HepG2 (cell line): Measurements from ENCODE around the gene ESPNL. TPM values are rescaled to one million over a fixed set of nuclear protein-coding genes. Genes with fewer than 3 reads are reported as not detected.

Source experiments
- ATAC-seq: fragments of 200-7000 bp; cut with Tn5 transposase; 3 replicates; pipeline ENCODE4 v1.9.1; 2020; ENCODE audit warnings: mild to moderate bottlenecking, moderate library complexity
- BruUV-seq: library from RNA; stranded (reverse); fragments of 400-500 nt; replicated peaks from 2 replicates; lab custom pipeline; 2021; lab: Mats Ljungman, UMichigan
- CTCF ChIA-PET: fragments of 300-600 bp; formaldehyde crosslinking; extraction: SDS; loops from one replicate; lab custom pipeline; 2021; ENCODE audit warnings: low total read pairs, inconsistent platforms, low intra/inter-chr PET ratio; lab: Yijun Ruan, JAX
- POLR2A ChIA-PET: fragments of 350-600 bp; sonication (Branson Sonifier 250); formaldehyde crosslinking; loops from one replicate; lab custom pipeline; 2020; ENCODE audit warnings: antibody characterized with exemption, inconsistent platforms; lab: Yijun Ruan, JAX
- DNase-seq: peaks from one replicate; pipeline ENCODE4 v3.0.0-alpha.2; 2015; ENCODE audit warnings: low spot score
- FAIRE-seq: peaks from 3 replicates; lab custom pipeline; 2011; peaks lifted over from hg19 to GRCh38; lab: Jason Lieb, UNC
- H2AFZ ChIP-seq: one replicate; pipeline ENCODE4 v1.6.1; 2011; ENCODE audit warnings: low read length, inconsistent platforms
- H3K27ac ChIP-seq: fragments of 300-600 bp; 3 replicates; pipeline ENCODE4 v1.8.0; 2011; ENCODE audit warnings: mixed run types, mild to moderate bottlenecking, mixed read lengths, low read length, inconsistent platforms; ENCODE audit not compliant: insufficient read depth; ENCODE audit errors: extremely low read length
- H3K27me3 ChIP-seq, 2 experiments: fragments of 200-600 bp in 1 of 2; 2 replicates in 1 of 2; 3 replicates in 1 of 2; pipeline versions ENCODE4 v1.6.0 to v1.8.0; 2011; ENCODE audit warnings: low read length in 2 of 2, mild to moderate bottlenecking in 2 of 2, moderate library complexity in 2 of 2, inconsistent platforms in 1 of 2; ENCODE audit not compliant: insufficient read depth in 2 of 2, control insufficient read depth in 1 of 2
- H3K36me3 ChIP-seq, 2 experiments: fragments of 200-600 bp in 1 of 2; replicated peaks in 1 of 2; 2 replicates in 1 of 2; 3 replicates in 1 of 2; pipeline versions ENCODE4 v1.5.1 to v1.8.0; 2011; ENCODE audit warnings: low read length in 2 of 2, inconsistent platforms in 1 of 2; ENCODE audit not compliant: insufficient read depth in 2 of 2, control insufficient read depth in 1 of 2
- H3K4me1 ChIP-seq: 2 replicates; pipeline ENCODE4 v1.5.1; 2012; ENCODE audit warnings: low read length, inconsistent platforms; ENCODE audit not compliant: insufficient read depth
- H3K4me2 ChIP-seq: 2 replicates; pipeline ENCODE4 v1.6.0; 2011; ENCODE audit warnings: low read depth, low read length, inconsistent platforms
- H3K4me3 ChIP-seq, 3 experiments: fragments of 200-600 bp in 1 of 3; sonication (generic), shearing (Covaris generic) in 1 of 3; replicated peaks in 1 of 3; 2 replicates each; pipeline ENCODE4 v1.5.1; 2011 to 2016; ENCODE audit warnings: low read length in 3 of 3, inconsistent platforms in 2 of 3, low read depth in 2 of 3, mild to moderate bottlenecking in 2 of 3, control low read depth in 1 of 3, mixed read lengths in 1 of 3; ENCODE audit not compliant: insufficient read depth in 1 of 3
- H3K79me2 ChIP-seq: one replicate; pipeline ENCODE4 v1.6.1; 2011; ENCODE audit warnings: low read length, inconsistent platforms; ENCODE audit not compliant: insufficient read depth
- H3K9ac ChIP-seq: 2 replicates; pipeline ENCODE4 v1.6.0; 2011; ENCODE audit warnings: mild to moderate bottlenecking, low read depth, low read length, inconsistent platforms; ENCODE audit not compliant: insufficient read depth
- H3K9me3 ChIP-seq: 2 replicates; pipeline ENCODE4 v1.5.1; 2012; ENCODE audit warnings: mild to moderate bottlenecking, low read length
- H4K20me1 ChIP-seq: 2 replicates; pipeline ENCODE4 v1.6.0; 2011; ENCODE audit warnings: inconsistent platforms, mild to moderate bottlenecking, low read length, moderate library complexity; ENCODE audit not compliant: insufficient read depth
- ARID2 ChIP-seq: sonication (generic); formaldehyde crosslinking; IDR thresholded peaks from 2 replicates; pipeline ENCODE4 v1.8.1; 2022; ENCODE audit warnings: mild to moderate bottlenecking, missing genetic modification reagents, borderline replicate concordance
- ATM ChIP-seq: fragments of 450-650 bp; IDR thresholded peaks from 2 replicates; pipeline ENCODE4 v1.7.1; 2017; ENCODE audit warnings: mild to moderate bottlenecking, borderline replicate concordance
- FIP1L1 ChIP-seq: fragments of 200-400 bp; formaldehyde crosslinking; IDR thresholded peaks from 2 replicates; pipeline ENCODE4 v1.6.1; 2018; ENCODE audit warnings: low read depth, mild to moderate bottlenecking, low read length, moderate library complexity, borderline replicate concordance; ENCODE audit not compliant: insufficient read depth
- IKZF1 ChIP-seq: fragments of 450-650 bp; IDR thresholded peaks from 2 replicates; pipeline ENCODE4 v1.7.1; 2016
- JUND ChIP-seq: sonication (generic); formaldehyde crosslinking; IDR thresholded peaks from 2 replicates; pipeline ENCODE4 v1.8.0; 2022; ENCODE audit warnings: mild to moderate bottlenecking, missing genetic modification reagents
- KAT7 ChIP-seq: IDR thresholded peaks from 2 replicates; pipeline ENCODE4 v1.6.1; 2018; ENCODE audit warnings: borderline replicate concordance, missing compliant biosample characterization
- THAP8 ChIP-seq: sonication (generic); formaldehyde crosslinking; IDR thresholded peaks from 2 replicates; pipeline ENCODE4 v1.5.1; 2020; ENCODE audit warnings: missing genetic modification reagents, mild to moderate bottlenecking, borderline replicate concordance
- ZFX ChIP-seq: sonication (generic); formaldehyde crosslinking; IDR thresholded peaks from 2 replicates; pipeline ENCODE4 v1.4.0; 2020; ENCODE audit warnings: mild to moderate bottlenecking, low read depth, missing genetic modification reagents, moderate library complexity
- ZKSCAN5 ChIP-seq: sonication (generic); formaldehyde crosslinking; IDR thresholded peaks from 2 replicates; pipeline ENCODE4 v1.5.1; 2020; ENCODE audit warnings: mild to moderate bottlenecking, missing genetic modification reagents
- ZNF12 ChIP-seq: sonication (generic); formaldehyde crosslinking; IDR thresholded peaks from 2 replicates; pipeline ENCODE4 v1.5.0; 2020; ENCODE audit warnings: missing genetic modification reagents
- ZNF232 ChIP-seq: sonication (generic); formaldehyde crosslinking; IDR thresholded peaks from 2 replicates; pipeline ENCODE4 v1.4.0; 2020; ENCODE audit warnings: missing genetic modification reagents, borderline replicate concordance
- ZNF563 ChIP-seq: sonication (generic); formaldehyde crosslinking; IDR thresholded peaks from 2 replicates; pipeline ENCODE4 v1.8.0; 2022; ENCODE audit warnings: mild to moderate bottlenecking, moderate library complexity, missing genetic modification reagents
- ZNF672 ChIP-seq: sonication (generic); formaldehyde crosslinking; IDR thresholded peaks from 2 replicates; pipeline ENCODE4 v1.8.1; 2022; ENCODE audit warnings: missing genetic modification reagents
- WGBS: methylation state at CpG from one replicate; pipeline ENCODE4 v1.1.6; 2017; ENCODE audit warnings: low lambda C conversion rate; 5-methylcytosine and 5-hydroxymethylcytosine counted together
- in situ Hi-C: cut with HindIII; loops from 2 replicates; pipeline ENCODE4 v1.10.0; 2017; ENCODE audit warnings: low pct_unique_long_range_greater_than_20kb; ENCODE audit not compliant: extremely low pct_ligation_motif_present
- intact Hi-C: fragments of 100-400 bp; cut with micrococcal nuclease; formaldehyde crosslinking; loops from one replicate; pipeline ENCODE4 v1.10.0; 2022; ENCODE audit not compliant: unreplicated experiment
- polyA plus RNA-seq, 8 experiments: library from polyadenylated mRNA; depleted of rRNA in 3 of 8; stranded (reverse) in 7 of 8; unstranded in 1 of 8; fragments of >200 nt; fragmentation: Illumina TruSeq in 4 of 8; extraction: Trizol in 4 of 8; gene quantifications; 2 replicates each; pipeline versions ENCODE4 v1.2.1 to v1.2.3, GENCODE V29; 2011 to 2016; ENCODE audit warnings: low read depth in 4 of 8, missing spikeins in 1 of 8, mixed read lengths in 1 of 8; ENCODE audit not compliant: insufficient read depth in 1 of 8
- total RNA-seq, 5 experiments: library from RNA; depleted of rRNA; stranded (reverse); fragments of >200 nt; fragmentation: Illumina TruSeq; extraction: Trizol; gene quantifications; 2 replicates each; pipeline ENCODE4 v1.2.3, GENCODE V29; 2016; ENCODE audit warnings: low read depth in 1 of 5
- TF ChIP-seq, protein P1 (sequence below): sonication (generic); formaldehyde crosslinking; IDR thresholded peaks from 2 replicates; pipeline ENCODE4 v1.4.0; 2020; ENCODE audit warnings: mild to moderate bottlenecking, missing genetic modification reagents
- TF ChIP-seq, protein P2 (sequence below): sonication (generic); formaldehyde crosslinking; IDR thresholded peaks from 2 replicates; pipeline ENCODE4 v1.4.0; 2020; ENCODE audit warnings: missing genetic modification reagents, borderline replicate concordance

Gene ESPNL
- total and polyA plus RNA-seq, 2 of the 13 experiments (the other 11 are each of a cell fraction or from before 2014, with no cell fraction given) = 0.45 to 0.80 TPM

GRCh38 chr2:238082151-238082550 is 18.0 kb upstream of the ESPNL start:
- peaks cover 40% of the 10 kb centered on the region for H3K4me1 ChIP-seq
- ChIA-PET CTCF (no interaction called here), POLR2A (no interaction called here)
- no TSS peak for BruUV-seq
- H3K79me2 ChIP-seq = peaks cover 4% of the 10 kb centered on the region
- no peaks in the 10 kb centered on the region for H4K20me1 ChIP-seq
- no peak overlapping the region for H3K9ac ChIP-seq
- ATAC-seq (no peak), FAIRE-seq (no peak)
- H3K27me3 ChIP-seq = no peaks in the 10 kb centered on the region
- H3K4me2 ChIP-seq = no peak overlapping the region
- in situ Hi-C loops = no loop called here
- H3K27ac ChIP-seq = no peak overlapping the region
- H2AFZ ChIP-seq = no peak overlapping the region
- H3K9me3 ChIP-seq = peaks cover 7% of the 10 kb centered on the region; the same call in 1 of the 2 replicates
- TF ChIP-seq ZKSCAN5 (CRISPR knock-in tag) = no peak
- TF ChIP-seq ZNF563 = no peak
- TF ChIP-seq, protein P1, sequence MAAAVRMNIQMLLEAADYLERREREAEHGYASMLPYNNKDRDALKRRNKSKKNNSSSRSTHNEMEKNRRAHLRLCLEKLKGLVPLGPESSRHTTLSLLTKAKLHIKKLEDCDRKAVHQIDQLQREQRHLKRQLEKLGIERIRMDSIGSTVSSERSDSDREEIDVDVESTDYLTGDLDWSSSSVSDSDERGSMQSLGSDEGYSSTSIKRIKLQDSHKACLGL (CRISPR knock-in tag) = no peak
- TF ChIP-seq, all 625 proteins: peak for 0
- WGBS = 98% methylated on average over 17 of the region's 17 CpGs
- H3K4me3 ChIP-seq = no peak overlapping the region
- H3K36me3 ChIP-seq = peaks cover 27 to 45% of the 10 kb centered on the region in 2 experiments
- intact Hi-C loops = no loop called here
- no peak for DNase-seq

DNA sequence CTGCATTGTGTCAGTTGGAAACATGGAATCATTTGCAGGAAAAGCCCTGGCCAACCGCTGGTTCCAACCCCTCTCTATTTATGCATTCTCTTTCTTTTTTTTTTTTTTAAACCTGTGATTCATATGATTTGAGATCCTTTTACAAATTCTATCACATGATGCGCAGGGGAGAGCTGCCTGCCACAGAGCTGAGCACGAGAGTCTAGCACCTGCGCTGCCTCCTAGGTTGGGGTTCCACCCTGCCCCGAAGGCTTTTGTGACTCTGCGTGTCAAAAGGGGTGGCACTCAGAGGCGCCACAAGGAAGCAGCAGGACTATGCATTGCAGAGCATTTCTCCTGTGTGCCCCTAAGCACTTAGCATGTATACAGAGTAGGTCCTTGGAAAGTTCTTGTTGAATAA is 17.3 kb upstream of the ESPNL start:
- no peak for ATAC-seq
- no peaks in the 10 kb centered on the region for H3K79me2 ChIP-seq
- WGBS = 94% methylated on average over 7 of the region's 7 CpGs
- POLR2A ChIA-PET = no interaction called here
- no peak overlapping the region for H2AFZ ChIP-seq
- no peak overlapping the region for H3K9ac ChIP-seq
- no peaks in the 10 kb centered on the region for H3K27me3 ChIP-seq
- H3K4me1 ChIP-seq = peaks cover 34% of the 10 kb centered on the region
- peaks cover 7% of the 10 kb centered on the region; the same call in 1 of the 2 replicates for H3K9me3 ChIP-seq
- no peak for DNase-seq
- CTCF ChIA-PET = no interaction called here
- no peaks in the 10 kb centered on the region for H4K20me1 ChIP-seq
- no peak for FAIRE-seq
- BruUV-seq = no TSS peak
- in situ Hi-C loops = no loop called here
- H3K27ac ChIP-seq = no peak overlapping the region
- intact Hi-C loops = no loop called here
- H3K4me2 ChIP-seq = no peak overlapping the region
- peaks cover 27 to 45% of the 10 kb centered on the region in 2 experiments for H3K36me3 ChIP-seq
- H3K4me3 ChIP-seq = no peak overlapping the region
- TF ChIP-seq IKZF1 = no peak
- TF ChIP-seq THAP8 (CRISPR knock-in tag) = no peak
- no peak for TF ChIP-seq ZFX (CRISPR knock-in tag)
- TF ChIP-seq ZNF12 = no peak
- no peak for TF ChIP-seq ARID2 (CRISPR knock-in tag)
- no peak for TF ChIP-seq FIP1L1
- TF ChIP-seq ATM = no peak
- no peak for TF ChIP-seq ZNF672 (CRISPR knock-in tag)
- no peak for TF ChIP-seq ZNF232 (CRISPR knock-in tag)
- no peak for TF ChIP-seq JUND (CRISPR knock-in tag)
- TF ChIP-seq, protein P2, sequence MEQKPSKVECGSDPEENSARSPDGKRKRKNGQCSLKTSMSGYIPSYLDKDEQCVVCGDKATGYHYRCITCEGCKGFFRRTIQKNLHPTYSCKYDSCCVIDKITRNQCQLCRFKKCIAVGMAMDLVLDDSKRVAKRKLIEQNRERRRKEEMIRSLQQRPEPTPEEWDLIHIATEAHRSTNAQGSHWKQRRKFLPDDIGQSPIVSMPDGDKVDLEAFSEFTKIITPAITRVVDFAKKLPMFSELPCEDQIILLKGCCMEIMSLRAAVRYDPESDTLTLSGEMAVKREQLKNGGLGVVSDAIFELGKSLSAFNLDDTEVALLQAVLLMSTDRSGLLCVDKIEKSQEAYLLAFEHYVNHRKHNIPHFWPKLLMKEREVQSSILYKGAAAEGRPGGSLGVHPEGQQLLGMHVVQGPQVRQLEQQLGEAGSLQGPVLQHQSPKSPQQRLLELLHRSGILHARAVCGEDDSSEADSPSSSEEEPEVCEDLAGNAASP (CRISPR knock-in tag) = no peak
- TF ChIP-seq, protein P1 (CRISPR knock-in tag) = no peak
- TF ChIP-seq KAT7 (CRISPR knock-in tag) = no peak
